Endothelial cell of umbilical vein (primary cell): ENCODE results near the gene ARFRP1. TPM values are rescaled to one million over a fixed set of nuclear protein-coding genes. Genes with fewer than 3 reads are reported as not detected.

Source experiments
- BruUV-seq: library from RNA; stranded (reverse); fragments of 400-500 nt; replicated peaks from 2 replicates; lab custom pipeline; 2021; lab: Mats Ljungman, UMichigan
- CTCF ChIA-PET: fragments of 300-600, 350-600 bp; sonication (Branson Sonifier 250); formaldehyde crosslinking; loops from one replicate; lab custom pipeline; 2021; ENCODE audit warnings: antibody characterized with exemption, inconsistent platforms; lab: Charles Lee
- POLR2A ChIA-PET: fragments of 300-600, 350-600 bp; sonication (Branson Sonifier 250); formaldehyde crosslinking; loops from one replicate; lab custom pipeline; 2021; ENCODE audit warnings: antibody characterized with exemption, inconsistent platforms; lab: Charles Lee
- DNase-seq: peaks from one replicate; pipeline ENCODE4 v3.0.0-alpha.2; 2011; ENCODE audit warnings: low read depth, low spot score
- FAIRE-seq: peaks from 2 replicates; lab custom pipeline; 2011; peaks lifted over from hg19 to GRCh38; lab: Jason Lieb, UNC
- H2AFZ ChIP-seq: 2 replicates; pipeline ENCODE4 v1.6.0; 2012; ENCODE audit warnings: low read depth, low read length, control low read depth, inconsistent platforms
- H3K27ac ChIP-seq: 2 replicates; pipeline ENCODE4 v1.5.1; 2011; ENCODE audit warnings: low read depth, mild to moderate bottlenecking, control low read depth, low read length, moderate library complexity; ENCODE audit not compliant: insufficient read depth
- H3K27me3 ChIP-seq, 2 experiments: 2 replicates each; pipeline versions ENCODE4 v1.6.0 to v1.6.1; 2011; ENCODE audit warnings: low read length in 2 of 2, mixed read lengths in 1 of 2; ENCODE audit not compliant: control insufficient read depth in 2 of 2, insufficient read depth in 2 of 2
- H3K36me3 ChIP-seq, 2 experiments: 2 replicates in 1 of 2; 3 replicates in 1 of 2; pipeline ENCODE4 v1.5.1; 2011; ENCODE audit warnings: low read length in 2 of 2, mild to moderate bottlenecking in 1 of 2, moderate library complexity in 1 of 2; ENCODE audit not compliant: control insufficient read depth in 2 of 2, insufficient read depth in 2 of 2; ENCODE audit errors: extremely low read depth in 1 of 2
- H3K4me1 ChIP-seq: 3 replicates; pipeline ENCODE4 v1.5.1; 2011; ENCODE audit warnings: mild to moderate bottlenecking, low read length; ENCODE audit not compliant: control insufficient read depth, insufficient read depth; ENCODE audit errors: extremely low read depth
- H3K4me2 ChIP-seq: 2 replicates; pipeline ENCODE4 v1.6.1; 2011; ENCODE audit warnings: low read length, control low read depth, mixed read lengths; ENCODE audit not compliant: insufficient read depth
- H3K4me3 ChIP-seq, 3 experiments: fragments of 200-600 bp in 1 of 3; sonication (generic), shearing (Covaris generic) in 1 of 3; replicated peaks in 1 of 3; 2 replicates each; pipeline ENCODE4 v1.5.1; 2011 to 2016; ENCODE audit warnings: control low read depth in 3 of 3, low read length in 3 of 3, mild to moderate bottlenecking in 2 of 3, inconsistent platforms in 1 of 3, low read depth in 1 of 3, moderate library complexity in 1 of 3; ENCODE audit not compliant: insufficient read depth in 1 of 3
- H3K79me2 ChIP-seq: 2 replicates; pipeline ENCODE4 v1.6.0; 2012; ENCODE audit warnings: low read length, inconsistent platforms; ENCODE audit not compliant: control insufficient read depth, insufficient read depth
- H3K9ac ChIP-seq: replicated peaks from 2 replicates; pipeline ENCODE3; 2011; ENCODE audit warnings: low read length, control low read depth; ENCODE audit not compliant: insufficient read depth; ENCODE audit errors: extremely low read depth
- H3K9me1 ChIP-seq: replicated peaks from 3 replicates; pipeline ENCODE4 v1.6.0; 2011; ENCODE audit warnings: mild to moderate bottlenecking, low read length; ENCODE audit not compliant: control insufficient read depth, insufficient read depth; ENCODE audit errors: extremely low read depth
- H3K9me3 ChIP-seq: replicated peaks from 2 replicates; pipeline ENCODE4 v1.5.1; 2012; ENCODE audit warnings: low read length, inconsistent platforms; ENCODE audit not compliant: control insufficient read depth, insufficient read depth
- H4K20me1 ChIP-seq: replicated peaks from 2 replicates; pipeline ENCODE3; 2011; ENCODE audit warnings: mild to moderate bottlenecking, low read length; ENCODE audit not compliant: control insufficient read depth, insufficient read depth; ENCODE audit errors: extremely low read depth
- CTCF ChIP-seq, 2 donors: IDR thresholded peaks; 1 replicate in 1 of 2; 2 replicates in 1 of 2; pipeline ENCODE4 v1.5.1; 2011; ENCODE audit warnings: low read length in 2 of 2, mild to moderate bottlenecking in 2 of 2, moderate library complexity in 2 of 2, control low read depth in 1 of 2, inconsistent platforms in 1 of 2, low read depth in 1 of 2; ENCODE audit not compliant: insufficient read depth in 1 of 2; ENCODE audit errors: extremely low read depth in 1 of 2
- FOS ChIP-seq: IDR thresholded peaks from 2 replicates; pipeline ENCODE4 v1.6.1; 2011; ENCODE audit warnings: mild to moderate bottlenecking, low read length, moderate library complexity, borderline replicate concordance; ENCODE audit not compliant: insufficient read depth
- GATA2 ChIP-seq: IDR thresholded peaks from 2 replicates; pipeline ENCODE4 v1.7.0; 2011; ENCODE audit warnings: low read depth, mild to moderate bottlenecking, moderate library complexity, mixed read lengths, low read length; ENCODE audit not compliant: insufficient read length, insufficient read depth
- JUN ChIP-seq: IDR thresholded peaks from 2 replicates; pipeline ENCODE4 v1.6.1; 2011; ENCODE audit warnings: borderline replicate concordance, low read depth; ENCODE audit not compliant: insufficient read length, insufficient read depth
- MYC ChIP-seq: IDR thresholded peaks from one replicate; pipeline ENCODE4 v1.6.1; 2011; ENCODE audit warnings: mild to moderate bottlenecking, low read depth, low read length
- POLR2A ChIP-seq: IDR thresholded peaks from 2 replicates; pipeline ENCODE4 v1.6.1; 2012; ENCODE audit warnings: low read depth, mild to moderate bottlenecking, control low read depth, low read length
- POLR2AphosphoS5 ChIP-seq: IDR thresholded peaks from 2 replicates; pipeline ENCODE4 v1.6.1; 2012; ENCODE audit warnings: low read depth, mild to moderate bottlenecking, control low read depth, low read length, moderate library complexity; ENCODE audit not compliant: insufficient read depth
- dilution Hi-C: fragments of 300-500 bp; cut with MboI; formaldehyde crosslinking; loops from one replicate; pipeline ENCODE4 v1.15.0; 2019; ENCODE audit warnings: low sequenced_read_pairs; ENCODE audit not compliant: extremely low pct_ligation_motif_present
- intact Hi-C: fragments of 100-400 bp; cut with micrococcal nuclease; formaldehyde crosslinking; loops from one replicate; pipeline ENCODE4 v1.10.0; 2022
- polyA plus RNA-seq, 4 experiments: library from polyadenylated mRNA; depleted of rRNA in 3 of 4; stranded (reverse) in 3 of 4; unstranded in 1 of 4; fragments of >200 nt; gene quantifications; 2 replicates each; pipeline versions ENCODE4 v1.2.1 to v1.2.3, GENCODE V29; 2011 to 2012; ENCODE audit warnings: missing spikeins in 1 of 4
- total RNA-seq: library from RNA; stranded (reverse); gene quantifications from 2 replicates; pipeline ENCODE4 v1.2.3, GENCODE V29; 2021

Gene ARFRP1
- total and polyA plus RNA-seq, 2 donors (not counting 3 experiments of a cell fraction or from before 2014, with no cell fraction given), result 48.7 to 51.6 TPM

GRCh38 chr20:63741676-63742380, 34.1 kb upstream of the ARFRP1 start:
- H3K4me3 ChIP-seq, result no peak overlapping the region
- no peak overlapping the region for H3K27ac ChIP-seq

GRCh38 chr20:63741354-63741675, 33.5 kb upstream of the ARFRP1 start:
- H4K20me1 ChIP-seq, result no peaks in the 10 kb centered on the region
- no peaks in the 10 kb centered on the region for H3K9me1 ChIP-seq
- dilution Hi-C loops, result no loop called here
- intact Hi-C loops, result loop anchor here (2.0 kb wide), 1 partner anchor 35 kb away; the partner anchor contains the start of gene ARFRP1
- H3K27me3 ChIP-seq, result no peaks in the 10 kb centered on the region
- peaks cover 9% of the 10 kb centered on the region for H3K4me1 ChIP-seq
- H3K4me2 ChIP-seq, result peak overlapping the region; percentile 76
- ChIA-PET POLR2A (no interaction called here), CTCF (interaction anchor here (0.8 to 2.0 kb wide), 13 partner anchors 34 to 297 kb away, joined by 3 to 12 read pairs (median 5); partner anchors contain the start of genes ARFRP1, RTEL1, TNFRSF6B and TPD52L2)
- TF ChIP-seq FOS (no peak), POLR2AphosphoS5 (no peak), MYC (no peak), JUN (no peak), CTCF (IDR thresholded peaks at IDR 0.05; ENCODE audit: extremely low read depth in 1 of 2, insufficient read depth in 1 of 2, low read depth in 1 of 2, low read length in 2 of 2) (no peak)
- H3K27ac ChIP-seq, result no peak overlapping the region
- FAIRE-seq (no peak), DNase-seq (no peak)
- no TSS peak for BruUV-seq
- H3K9ac ChIP-seq, result peak overlapping the region; percentile 28
- peak overlapping the region in 1 of 3 experiments; percentile 72 for H3K4me3 ChIP-seq
- H3K79me2 ChIP-seq, result no peaks in the 10 kb centered on the region
- no peak overlapping the region for H2AFZ ChIP-seq
- no peaks in the 10 kb centered on the region for H3K9me3 ChIP-seq
- H3K36me3 ChIP-seq, result peaks cover 0 to 19% of the 10 kb centered on the region in 2 experiments

More at GRCh38 chr20:63741676-63742380, 34.1 kb upstream of the ARFRP1 start:
- H2AFZ ChIP-seq, result no peak overlapping the region
- POLR2A ChIA-PET, result no interaction called here
- dilution Hi-C loops, result no loop called here
- peaks cover 0 to 19% of the 10 kb centered on the region in 2 experiments for H3K36me3 ChIP-seq
- intact Hi-C loops, result loop anchor here (2.0 kb wide), 1 partner anchor 35 kb away; the partner anchor contains the start of gene ARFRP1
- TSS peak; percentile 21 for BruUV-seq
- H3K9me3 ChIP-seq, result no peaks in the 10 kb centered on the region
- H3K27me3 ChIP-seq, result no peaks in the 10 kb centered on the region
- H3K9ac ChIP-seq, result no peak overlapping the region
- H3K4me1 ChIP-seq, result peaks cover 9% of the 10 kb centered on the region
- DNase-seq (no peak), FAIRE-seq (no peak)
- no peaks in the 10 kb centered on the region for H3K9me1 ChIP-seq
- CTCF ChIA-PET, result interaction anchor here (0.8 to 2.0 kb wide), 13 partner anchors 35 to 297 kb away, joined by 3 to 12 read pairs (median 5); partner anchors contain the start of genes ARFRP1, RTEL1, TNFRSF6B and TPD52L2
- H4K20me1 ChIP-seq, result no peaks in the 10 kb centered on the region
- H3K4me2 ChIP-seq, result no peak overlapping the region
- no peaks in the 10 kb centered on the region for H3K79me2 ChIP-seq
- TF ChIP-seq POLR2AphosphoS5 (no peak), GATA2 (no peak), POLR2A (no peak), MYC (no peak), FOS (no peak)
